Keratinocyte (primary cell): ENCODE measurements around the gene HMCN2. TPM values are rescaled to one million over a fixed set of nuclear protein-coding genes. Genes with fewer than 3 reads are reported as not detected.

Source experiments
- DNase-seq: peaks from one replicate; pipeline ENCODE4 v3.0.0-alpha.2; 2011; ENCODE audit warnings: low read depth, missing footprints, low spot score
- FAIRE-seq: peaks from 2 replicates; lab custom pipeline; 2011; peaks lifted over from hg19 to GRCh38; lab: Jason Lieb, UNC
- H2AFZ ChIP-seq: 2 replicates; pipeline ENCODE4 v1.6.0; 2012; ENCODE audit warnings: low read length, control low read depth, inconsistent platforms; ENCODE audit not compliant: control insufficient read depth
- H3K27ac ChIP-seq: 2 replicates; pipeline ENCODE4 v1.5.1; 2011; ENCODE audit warnings: low read length; ENCODE audit not compliant: control insufficient read depth, insufficient read depth
- H3K27me3 ChIP-seq: 3 replicates; pipeline ENCODE4 v1.6.0; 2011; ENCODE audit warnings: low read length; ENCODE audit not compliant: control insufficient read depth, insufficient read depth; ENCODE audit errors: extremely low read depth
- H3K36me3 ChIP-seq, 2 experiments: 2 replicates in 1 of 2; 3 replicates in 1 of 2; pipeline ENCODE4 v1.5.1; 2011; ENCODE audit warnings: low read length in 2 of 2, mild to moderate bottlenecking in 1 of 2; ENCODE audit not compliant: control insufficient read depth in 2 of 2, insufficient read depth in 2 of 2; ENCODE audit errors: extremely low read depth in 1 of 2
- H3K4me1 ChIP-seq: 3 replicates; pipeline ENCODE4 v1.5.1; 2011; ENCODE audit warnings: low read length; ENCODE audit not compliant: control insufficient read depth, insufficient read depth; ENCODE audit errors: extremely low read depth
- H3K4me2 ChIP-seq: 3 replicates; pipeline ENCODE4 v1.6.0; 2011; ENCODE audit warnings: low read depth, low read length; ENCODE audit not compliant: control insufficient read depth, insufficient read depth; ENCODE audit errors: extremely low read depth
- H3K4me3 ChIP-seq, 3 experiments: fragments of 200-600 bp in 1 of 3; sonication (generic) in 1 of 3; 2 replicates in 2 of 3; 3 replicates in 1 of 3; pipeline ENCODE4 v1.5.1; 2011 to 2016; ENCODE audit warnings: low read length in 3 of 3, mild to moderate bottlenecking in 3 of 3, control low read depth in 2 of 3, inconsistent platforms in 1 of 3, low read depth in 1 of 3, mixed read lengths in 1 of 3, mixed run types in 1 of 3, moderate library complexity in 1 of 3; ENCODE audit not compliant: control insufficient read depth in 2 of 3, insufficient read depth in 2 of 3; ENCODE audit errors: extremely low read depth in 1 of 3
- H3K79me2 ChIP-seq: 2 replicates; pipeline ENCODE4 v1.6.0; 2012; ENCODE audit warnings: low read length; ENCODE audit not compliant: control insufficient read depth, insufficient read depth
- H3K9ac ChIP-seq: 3 replicates; pipeline ENCODE4 v1.6.0; 2011; ENCODE audit warnings: low read length; ENCODE audit not compliant: control insufficient read depth, insufficient read depth; ENCODE audit errors: extremely low read depth
- H3K9me1 ChIP-seq: 3 replicates; pipeline ENCODE4 v1.6.0; 2011; ENCODE audit warnings: low read length; ENCODE audit not compliant: control insufficient read depth, insufficient read depth; ENCODE audit errors: extremely low read depth
- H3K9me3 ChIP-seq: 2 replicates; pipeline ENCODE4 v1.5.1; 2012; ENCODE audit warnings: low read depth, low read length; ENCODE audit not compliant: control insufficient read depth
- H4K20me1 ChIP-seq: 3 replicates; pipeline ENCODE4 v1.6.0; 2011; ENCODE audit warnings: low read length; ENCODE audit not compliant: control insufficient read depth, insufficient read depth; ENCODE audit errors: extremely low read depth
- EZH2 ChIP-seq: IDR thresholded peaks from one replicate; pipeline ENCODE4 v1.6.1; 2012; ENCODE audit warnings: inconsistent platforms, mild to moderate bottlenecking, low read length, moderate library complexity
- dilution Hi-C: fragments of 300-500 bp; cut with MboI; formaldehyde crosslinking; loops from one replicate; pipeline ENCODE4 v1.7.0; 2020; ENCODE audit warnings: low sequenced_read_pairs; ENCODE audit not compliant: extremely low pct_ligation_motif_present
- polyA plus RNA-seq, 5 experiments: library from polyadenylated mRNA; depleted of rRNA in 3 of 5; stranded (reverse) in 3 of 5; stranded (forward) in 1 of 5; unstranded in 1 of 5; fragments of >200 nt; gene quantifications; 1 replicate in 1 of 5; 2 replicates in 3 of 5; 3 replicates in 1 of 5; pipeline versions ENCODE4 v1.2.1 to v1.2.3, GENCODE V29; 2011 to 2012; ENCODE audit warnings: missing spikeins in 2 of 5, low read depth in 1 of 5, low replicate concordance in 1 of 5
- TF ChIP-seq, protein P1 (sequence below), 3 experiments: IDR thresholded peaks in 1 of 3; conservative IDR thresholded peaks in 1 of 3; optimal IDR thresholded peaks in 1 of 3; 2 replicates in 2 of 3; 3 replicates in 1 of 3; pipeline versions ENCODE3 to v1.5.1; 2011; ENCODE audit warnings: low read length in 3 of 3, mild to moderate bottlenecking in 3 of 3, moderate library complexity in 2 of 3, control low read depth in 1 of 3, inconsistent platforms in 1 of 3; ENCODE audit not compliant: insufficient read depth in 2 of 3; ENCODE audit errors: extremely low read depth in 1 of 3

HMCN2 gene
- polyA plus RNA-seq, 1 donor (not counting 4 experiments of a cell fraction or from before 2014, with no cell fraction given): not detected

DNA sequence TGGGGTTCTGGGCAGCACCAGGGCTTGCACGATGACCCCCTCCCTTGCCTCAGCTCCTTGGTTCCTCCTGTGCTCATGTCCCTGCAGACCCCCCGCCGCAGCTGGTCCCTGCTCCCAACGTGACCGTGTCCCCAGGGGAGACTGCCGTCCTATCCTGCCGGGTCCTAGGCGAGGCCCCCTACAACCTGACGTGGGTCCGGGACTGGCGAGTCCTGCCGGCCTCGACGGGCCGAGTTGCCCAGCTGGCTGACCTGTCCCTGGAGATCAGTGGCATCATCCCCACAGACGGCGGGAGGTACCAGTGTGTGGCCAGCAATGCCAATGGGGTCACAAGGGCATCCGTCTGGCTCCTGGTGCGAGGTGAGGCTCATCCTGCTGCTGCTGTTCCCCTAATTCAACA is 39.1 kb downstream of the HMCN2 start:
- TF ChIP-seq EZH2: no peak
- TF ChIP-seq, protein P1, sequence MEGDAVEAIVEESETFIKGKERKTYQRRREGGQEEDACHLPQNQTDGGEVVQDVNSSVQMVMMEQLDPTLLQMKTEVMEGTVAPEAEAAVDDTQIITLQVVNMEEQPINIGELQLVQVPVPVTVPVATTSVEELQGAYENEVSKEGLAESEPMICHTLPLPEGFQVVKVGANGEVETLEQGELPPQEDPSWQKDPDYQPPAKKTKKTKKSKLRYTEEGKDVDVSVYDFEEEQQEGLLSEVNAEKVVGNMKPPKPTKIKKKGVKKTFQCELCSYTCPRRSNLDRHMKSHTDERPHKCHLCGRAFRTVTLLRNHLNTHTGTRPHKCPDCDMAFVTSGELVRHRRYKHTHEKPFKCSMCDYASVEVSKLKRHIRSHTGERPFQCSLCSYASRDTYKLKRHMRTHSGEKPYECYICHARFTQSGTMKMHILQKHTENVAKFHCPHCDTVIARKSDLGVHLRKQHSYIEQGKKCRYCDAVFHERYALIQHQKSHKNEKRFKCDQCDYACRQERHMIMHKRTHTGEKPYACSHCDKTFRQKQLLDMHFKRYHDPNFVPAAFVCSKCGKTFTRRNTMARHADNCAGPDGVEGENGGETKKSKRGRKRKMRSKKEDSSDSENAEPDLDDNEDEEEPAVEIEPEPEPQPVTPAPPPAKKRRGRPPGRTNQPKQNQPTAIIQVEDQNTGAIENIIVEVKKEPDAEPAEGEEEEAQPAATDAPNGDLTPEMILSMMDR (optimal IDR thresholded peaks at IDR 0.05 in 1 of 3, IDR thresholded peaks at IDR 0.05 in 1 of 3, conservative IDR thresholded peaks at IDR 0.05 in 1 of 3; ENCODE audit: extremely low read depth in 1 of 3, insufficient read depth in 2 of 3, low read length in 3 of 3): no peak
- dilution Hi-C loops: no loop called here
- Histone ChIP-seq H3K4me1 (no peaks in the 10 kb centered on the region), H3K9me3 (no peaks in the 10 kb centered on the region), H3K4me2 (no peak overlapping the region), H3K79me2 (no peaks in the 10 kb centered on the region), H2AFZ (no peak overlapping the region), H4K20me1 (no peaks in the 10 kb centered on the region), H3K27ac (no peak overlapping the region), H3K9me1 (no peaks in the 10 kb centered on the region), H3K36me3 (no peaks in the 10 kb centered on the region), H3K27me3 (peaks cover 4% of the 10 kb centered on the region), H3K9ac (no peak overlapping the region), H3K4me3 (no peak overlapping the region)
- FAIRE-seq (no peak), DNase-seq (no peak)

DNA sequence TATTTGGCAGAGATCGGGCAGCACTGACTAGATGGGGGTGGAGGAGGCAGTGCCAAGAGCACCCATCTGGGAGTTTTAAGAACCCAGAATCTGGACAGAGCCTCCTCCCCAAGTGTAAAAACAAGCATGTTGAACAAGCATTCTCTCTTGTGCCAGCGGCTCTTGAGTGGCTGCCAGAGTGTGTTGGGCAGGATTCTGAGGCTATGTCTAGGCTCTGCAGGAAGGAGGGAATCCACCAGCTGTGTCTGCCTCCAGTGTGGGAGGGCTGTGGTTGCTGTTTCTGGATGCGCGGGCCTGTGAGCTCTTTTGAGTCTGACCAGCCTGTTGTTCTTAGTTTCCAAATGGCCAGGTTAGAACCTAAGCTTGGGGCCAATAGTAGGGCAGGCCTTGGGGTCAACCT is 39.8 kb downstream of the HMCN2 start:
- dilution Hi-C loops: no loop called here
- no peaks in the 10 kb centered on the region for H4K20me1 ChIP-seq
- no peak overlapping the region for H3K9ac ChIP-seq
- TF ChIP-seq EZH2: no peak
- TF ChIP-seq, protein P1 (optimal IDR thresholded peaks at IDR 0.05 in 1 of 3, IDR thresholded peaks at IDR 0.05 in 1 of 3, conservative IDR thresholded peaks at IDR 0.05 in 1 of 3; ENCODE audit: extremely low read depth in 1 of 3, insufficient read depth in 2 of 3, low read length in 3 of 3): no peak
- DNase-seq: no peak
- H2AFZ ChIP-seq: no peak overlapping the region
- no peak overlapping the region for H3K4me3 ChIP-seq
- H3K27ac ChIP-seq: no peak overlapping the region
- H3K4me1 ChIP-seq: no peaks in the 10 kb centered on the region
- H3K9me3 ChIP-seq: no peaks in the 10 kb centered on the region
- no peak overlapping the region for H3K4me2 ChIP-seq
- peaks cover 4% of the 10 kb centered on the region for H3K27me3 ChIP-seq
- FAIRE-seq: no peak
- H3K9me1 ChIP-seq: no peaks in the 10 kb centered on the region
- no peaks in the 10 kb centered on the region for H3K79me2 ChIP-seq
- H3K36me3 ChIP-seq: no peaks in the 10 kb centered on the region
